Hepatocyte (in vitro differentiated cells): ENCODE results near the gene RPL37A.

ENCODE experiments used
- CTCF ChIP-seq: fragments of 200-600 bp; sonication (generic); IDR thresholded peaks from 2 replicates; pipeline ENCODE4 v1.5.1; 2016; ENCODE audit warnings: antibody characterized with exemption, mild to moderate bottlenecking; ENCODE audit not compliant: poor library complexity
- EZH2 ChIP-seq: fragments of 200-600 bp; sonication (generic); IDR thresholded peaks from 2 replicates; pipeline ENCODE4 v1.6.1; 2016; ENCODE audit warnings: antibody characterized with exemption, mild to moderate bottlenecking, borderline replicate concordance
- EZH2phosphoT487 ChIP-seq: fragments of 200-600 bp; sonication (generic); IDR thresholded peaks from one replicate; pipeline ENCODE4 v1.6.1; 2018; ENCODE audit warnings: antibody characterized with exemption, mild to moderate bottlenecking, low read depth, moderate library complexity; ENCODE audit not compliant: unreplicated experiment, severe bottlenecking

GRCh38 chr2:216492597-216493333 lies 5.9 kb upstream of the RPL37A start:
- TF ChIP-seq EZH2: no peak
- no peak for TF ChIP-seq CTCF
- TF ChIP-seq EZH2phosphoT487: no peak
